Brain microvascular endothelial cell (primary cell): ENCODE results near the gene ATP2A3.

Experiments used
- DNase-seq: peaks from one replicate; pipeline ENCODE4 v3.0.0-alpha.2; 2020
- H3K27ac ChIP-seq: fragments of 250-450 bp; sonication (Bioruptor Pico); 2 replicates; pipeline ENCODE4 v1.5.1; 2020; ENCODE audit warnings: mild to moderate bottlenecking, moderate library complexity
- H3K27me3 ChIP-seq: fragments of 250-450 bp; sonication (Bioruptor Pico); replicated peaks from 2 replicates; pipeline ENCODE4 v1.5.1; 2020; ENCODE audit warnings: mild to moderate bottlenecking
- H3K36me3 ChIP-seq: fragments of 250-450 bp; sonication (Bioruptor Pico); replicated peaks from 2 replicates; pipeline ENCODE4 v1.5.1; 2020; ENCODE audit warnings: mild to moderate bottlenecking
- H3K4me3 ChIP-seq: 2 replicates; pipeline ENCODE4 v1.5.1; 2011; ENCODE audit warnings: low read depth, mild to moderate bottlenecking, control low read depth, low read length, moderate library complexity
- CTCF ChIP-seq: IDR thresholded peaks from 2 replicates; pipeline ENCODE4 v1.5.1; 2011; ENCODE audit warnings: low read depth, mild to moderate bottlenecking, moderate library complexity, low read length, control low read depth, inconsistent platforms; ENCODE audit errors: missing control alignments
- in situ Hi-C: cut with HindIII; loops from 2 replicates; pipeline ENCODE4 v1.10.0; 2017; ENCODE audit warnings: low sequenced_read_pairs, low pct_ligation_motif_present

Gene ATP2A3

GRCh38 chr17:3904501-3904900, 59.7 kb downstream of the ATP2A3 start:
- TF ChIP-seq CTCF = no peak
- in situ Hi-C loops = no loop called here
- no peak overlapping the region for H3K27ac ChIP-seq
- no peaks in the 10 kb centered on the region for H3K36me3 ChIP-seq
- DNase-seq = no peak
- no peaks in the 10 kb centered on the region for H3K27me3 ChIP-seq
- H3K4me3 ChIP-seq = no peak overlapping the region

GRCh38 chr17:3903881-3904290, 60.4 kb downstream of the ATP2A3 start:
- H3K27me3 ChIP-seq = no peaks in the 10 kb centered on the region
- no peak for TF ChIP-seq CTCF
- no peak overlapping the region for H3K27ac ChIP-seq
- DNase-seq = no peak
- no peaks in the 10 kb centered on the region for H3K36me3 ChIP-seq
- in situ Hi-C loops = no loop called here
- H3K4me3 ChIP-seq = no peak overlapping the region

DNA sequence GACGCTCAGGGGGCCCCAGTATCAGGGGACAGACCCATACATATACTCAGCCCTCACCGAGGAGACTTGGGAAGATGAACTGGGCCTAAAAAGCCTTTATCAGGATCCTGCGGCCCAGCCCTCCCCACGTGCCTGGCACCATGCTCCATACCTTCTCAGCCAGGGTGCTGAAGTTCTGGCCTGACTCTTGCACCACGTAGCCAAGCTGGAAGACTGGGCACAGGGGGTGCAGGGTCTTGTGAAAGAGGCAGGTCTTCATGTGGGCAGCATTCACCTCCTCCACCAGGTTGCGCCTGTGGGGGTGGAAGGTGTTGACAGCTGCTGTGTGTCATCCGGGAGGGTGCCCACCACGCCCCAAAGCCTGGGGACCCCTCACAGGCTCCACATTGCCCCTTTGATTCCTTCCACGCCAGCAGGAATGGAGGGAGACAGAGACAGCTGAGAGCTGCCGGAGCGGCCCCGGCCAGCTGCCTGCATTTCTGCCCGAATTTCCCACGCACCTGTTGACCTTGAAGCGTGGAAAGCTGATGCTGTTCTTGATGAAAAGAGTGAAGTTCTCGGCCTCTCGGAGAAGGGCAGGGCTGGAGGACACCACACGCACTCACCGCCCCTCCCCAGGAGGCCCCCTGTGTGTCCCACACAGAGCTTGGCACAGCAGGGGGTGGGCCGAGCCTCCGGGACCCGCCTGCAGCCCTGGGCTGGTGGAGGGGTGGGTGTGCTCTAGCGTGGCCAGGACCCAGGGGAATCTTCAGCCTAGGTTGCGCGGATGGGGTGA, 61.0 kb downstream of the ATP2A3 start:
- no peak for DNase-seq
- Histone ChIP-seq H3K27me3 (no peaks in the 10 kb centered on the region), H3K27ac (no peak overlapping the region), H3K4me3 (no peak overlapping the region), H3K36me3 (no peaks in the 10 kb centered on the region)
- in situ Hi-C loops = no loop called here
- no peak for TF ChIP-seq CTCF

- Histone ChIP-seq H3K36me3 (no peaks in the 10 kb centered on the region), H3K4me3 (no peak overlapping the region), H3K27me3 (no peaks in the 10 kb centered on the region), H3K27ac (no peak overlapping the region)
- no peak for TF ChIP-seq CTCF
- in situ Hi-C loops = no loop called here
- no peak for DNase-seq
These were observed 63.6 kb downstream of the ATP2A3 start for GRCh38 chr17:3900646-3901045.

DNA sequence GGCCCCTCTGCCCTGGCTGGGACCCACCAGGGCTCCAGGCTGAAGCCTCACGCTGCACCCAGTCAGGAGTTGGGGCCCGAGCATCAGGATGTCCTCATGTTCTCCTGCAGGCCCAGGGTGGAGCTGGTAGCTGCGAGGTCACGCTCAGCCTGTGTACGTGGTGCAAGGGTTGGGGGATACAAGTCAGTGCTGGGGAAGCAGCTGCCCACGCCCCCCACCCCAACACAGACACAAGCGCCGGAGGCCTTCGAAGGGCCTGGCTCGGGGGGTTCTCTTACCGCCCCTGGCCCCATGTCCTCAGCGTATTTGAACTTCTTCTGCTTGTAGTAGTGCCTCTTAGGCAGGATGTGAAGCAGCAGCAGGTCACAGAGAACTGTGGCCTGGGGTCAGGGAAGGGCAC, 66.5 kb downstream of the ATP2A3 start:
- Histone ChIP-seq H3K36me3 (no peaks in the 10 kb centered on the region), H3K4me3 (no peak overlapping the region), H3K27me3 (no peaks in the 10 kb centered on the region), H3K27ac (no peak overlapping the region)
- in situ Hi-C loops = no loop called here
- no peak for TF ChIP-seq CTCF
- no peak for DNase-seq

DNA sequence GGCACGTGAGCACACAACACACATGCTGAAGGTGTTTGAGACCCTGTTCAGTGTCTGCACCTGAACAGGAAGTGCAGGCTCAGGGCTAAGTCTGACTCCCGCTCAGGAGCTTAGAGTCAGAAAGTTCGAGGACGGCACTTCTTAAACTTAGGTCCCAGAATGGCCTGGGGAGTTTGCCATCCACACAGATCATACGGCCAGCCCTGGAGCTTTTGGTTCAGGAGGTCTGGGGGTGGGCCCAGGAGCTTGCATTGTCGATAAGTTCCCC, 67.3 kb downstream of the ATP2A3 start:
- H3K27me3 ChIP-seq = no peaks in the 10 kb centered on the region
- no peak for TF ChIP-seq CTCF
- H3K36me3 ChIP-seq = no peaks in the 10 kb centered on the region
- no peak for DNase-seq
- H3K27ac ChIP-seq = no peak overlapping the region
- in situ Hi-C loops = no loop called here
- no peak overlapping the region for H3K4me3 ChIP-seq
